Keratinocyte (primary cell): Measurements from ENCODE around the gene SYK.

ENCODE experiments used
- CTCF ChIP-seq, 3 experiments: IDR thresholded peaks in 1 of 3; conservative IDR thresholded peaks in 1 of 3; optimal IDR thresholded peaks in 1 of 3; 2 replicates in 2 of 3; 3 replicates in 1 of 3; pipeline versions ENCODE3 to v1.5.1; 2011; ENCODE audit warnings: low read length in 3 of 3, mild to moderate bottlenecking in 3 of 3, moderate library complexity in 2 of 3, control low read depth in 1 of 3, inconsistent platforms in 1 of 3; ENCODE audit not compliant: insufficient read depth in 2 of 3; ENCODE audit errors: extremely low read depth in 1 of 3
- EZH2 ChIP-seq: IDR thresholded peaks from one replicate; pipeline ENCODE4 v1.6.1; 2012; ENCODE audit warnings: inconsistent platforms, mild to moderate bottlenecking, low read length, moderate library complexity

GRCh38 chr9:90914196-90914595, 112.6 kb downstream of the SYK start:
- TF ChIP-seq CTCF (optimal IDR thresholded peaks at IDR 0.05 in 1 of 3, IDR thresholded peaks at IDR 0.05 in 1 of 3, conservative IDR thresholded peaks at IDR 0.05 in 1 of 3; ENCODE audit: extremely low read depth in 1 of 3, insufficient read depth in 2 of 3, low read length in 3 of 3), result no peak
- no peak for TF ChIP-seq EZH2
